Tibial nerve (tissue), 4 donors: ENCODE results near the gene APOH.

ENCODE experiments used
- EP300 ChIP-seq, 2 donors: sonication (generic); formaldehyde crosslinking; IDR thresholded peaks; one replicate each; pipeline ENCODE4 v1.6.1; 2017; ENCODE audit warnings: antibody characterized with exemption in 2 of 2, mild to moderate bottlenecking in 1 of 2
- POLR2A ChIP-seq, 2 donors: fragments of 450-650 bp; IDR thresholded peaks; one replicate each; pipeline ENCODE4 v1.6.1; 2017; ENCODE audit warnings: antibody characterized with exemption in 2 of 2, mild to moderate bottlenecking in 2 of 2, moderate library complexity in 2 of 2
- TF ChIP-seq, protein P1 (sequence below), 5 experiments: fragments of 200-600 bp in 3 of 5; fragments of 450-650 bp in 2 of 5; sonication (generic) in 3 of 5; IDR thresholded peaks; one replicate each; pipeline ENCODE4 v1.5.1; 2016 to 2019; ENCODE audit warnings: antibody characterized with exemption in 5 of 5, mild to moderate bottlenecking in 3 of 5, moderate library complexity in 2 of 5

DNA sequence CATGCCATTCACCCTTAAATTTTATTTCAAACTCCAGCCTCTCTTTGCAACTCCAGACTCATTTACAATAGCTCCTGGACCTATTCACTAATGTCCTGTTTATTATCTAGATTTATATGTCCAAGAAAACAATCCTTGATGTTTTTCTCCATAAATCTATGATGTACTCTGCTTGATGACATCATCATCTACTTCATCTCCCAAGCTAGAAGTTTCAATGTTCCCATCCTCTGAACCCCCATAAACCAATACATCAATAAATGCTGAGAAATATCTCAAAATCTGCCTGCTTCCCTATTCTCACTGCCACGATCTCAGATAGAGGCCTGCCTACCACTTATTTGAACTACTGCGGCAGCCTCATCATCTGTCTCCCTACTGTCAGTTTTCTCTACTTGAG lies 41.5 kb downstream of the APOH start:
- TF ChIP-seq POLR2A (IDR thresholded peaks at IDR 0.05) (no peak), EP300 (IDR thresholded peaks at IDR 0.05) (no peak)
- TF ChIP-seq, protein P1, sequence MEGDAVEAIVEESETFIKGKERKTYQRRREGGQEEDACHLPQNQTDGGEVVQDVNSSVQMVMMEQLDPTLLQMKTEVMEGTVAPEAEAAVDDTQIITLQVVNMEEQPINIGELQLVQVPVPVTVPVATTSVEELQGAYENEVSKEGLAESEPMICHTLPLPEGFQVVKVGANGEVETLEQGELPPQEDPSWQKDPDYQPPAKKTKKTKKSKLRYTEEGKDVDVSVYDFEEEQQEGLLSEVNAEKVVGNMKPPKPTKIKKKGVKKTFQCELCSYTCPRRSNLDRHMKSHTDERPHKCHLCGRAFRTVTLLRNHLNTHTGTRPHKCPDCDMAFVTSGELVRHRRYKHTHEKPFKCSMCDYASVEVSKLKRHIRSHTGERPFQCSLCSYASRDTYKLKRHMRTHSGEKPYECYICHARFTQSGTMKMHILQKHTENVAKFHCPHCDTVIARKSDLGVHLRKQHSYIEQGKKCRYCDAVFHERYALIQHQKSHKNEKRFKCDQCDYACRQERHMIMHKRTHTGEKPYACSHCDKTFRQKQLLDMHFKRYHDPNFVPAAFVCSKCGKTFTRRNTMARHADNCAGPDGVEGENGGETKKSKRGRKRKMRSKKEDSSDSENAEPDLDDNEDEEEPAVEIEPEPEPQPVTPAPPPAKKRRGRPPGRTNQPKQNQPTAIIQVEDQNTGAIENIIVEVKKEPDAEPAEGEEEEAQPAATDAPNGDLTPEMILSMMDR (IDR thresholded peaks at IDR 0.05), result no peak
